Mesendoderm (in vitro differentiated cells): Measurements from ENCODE around the gene IL7R.
"Not testable (repeated sequence)": the region's sequence is repeated elsewhere in the genome, so short reads cannot be mapped to it uniquely, and the experiment has no call there.

Experiments used
- DNase-seq: peaks from one replicate; pipeline ENCODE4 v3.0.0; 2013
- H2AK5ac ChIP-seq: 2 replicates; pipeline ENCODE4 v1.6.1; 2013; ENCODE audit warnings: low read length, inconsistent platforms
- H2BK120ac ChIP-seq: 2 replicates; pipeline ENCODE4 v1.6.1; 2013; ENCODE audit warnings: low read depth, mild to moderate bottlenecking, low read length, moderate library complexity, mixed read lengths
- H2BK15ac ChIP-seq: replicated peaks from 2 replicates; pipeline ENCODE4 v1.6.1; 2013; ENCODE audit warnings: low read depth, mild to moderate bottlenecking, moderate library complexity
- H2BK5ac ChIP-seq: 2 replicates; pipeline ENCODE4 v1.6.1; 2013; ENCODE audit warnings: low read length, inconsistent platforms
- H3K18ac ChIP-seq: 2 replicates; pipeline ENCODE4 v1.6.1; 2013; ENCODE audit warnings: mild to moderate bottlenecking, low read length, mixed read lengths
- H3K23ac ChIP-seq: one replicate; pipeline ENCODE4 v1.6.1; 2013; ENCODE audit warnings: low read length
- H3K27ac ChIP-seq: 2 replicates; pipeline ENCODE4 v1.5.1; 2013; ENCODE audit warnings: low read depth, mild to moderate bottlenecking, inconsistent platforms, low read length, moderate library complexity
- H3K27me3 ChIP-seq: 2 replicates; pipeline ENCODE4 v1.6.1; 2013; ENCODE audit warnings: low read length, control low read depth, mild to moderate bottlenecking, inconsistent platforms; ENCODE audit not compliant: insufficient read depth, poor library complexity
- H3K36me3 ChIP-seq: 2 replicates; pipeline ENCODE4 v1.6.1; 2013; ENCODE audit warnings: low read length, inconsistent platforms; ENCODE audit not compliant: control insufficient read depth, insufficient read depth
- H3K4ac ChIP-seq: one replicate; pipeline ENCODE4 v1.6.1; 2013; ENCODE audit warnings: low read depth, mild to moderate bottlenecking, low read length, moderate library complexity
- H3K4me1 ChIP-seq: 2 replicates; pipeline ENCODE4 v1.6.1; 2013; ENCODE audit warnings: low read depth, low read length, inconsistent platforms; ENCODE audit not compliant: control insufficient read depth
- H3K4me2 ChIP-seq: 2 replicates; pipeline ENCODE4 v1.6.1; 2013; ENCODE audit warnings: low read length
- H3K4me3 ChIP-seq: 2 replicates; pipeline ENCODE4 v1.5.1; 2013; ENCODE audit warnings: mild to moderate bottlenecking, low read length
- H3K56ac ChIP-seq: one replicate; pipeline ENCODE4 v1.6.1; 2013; ENCODE audit warnings: low read length
- H3K79me1 ChIP-seq: 2 replicates; pipeline ENCODE4 v1.6.1; 2013; ENCODE audit warnings: low read length, inconsistent platforms
- H3K79me2 ChIP-seq: 2 replicates; pipeline ENCODE4 v1.6.1; 2013; ENCODE audit warnings: mild to moderate bottlenecking, low read length; ENCODE audit not compliant: control insufficient read depth, insufficient read depth
- H3K9ac ChIP-seq: 2 replicates; pipeline ENCODE4 v1.6.1; 2013; ENCODE audit warnings: low read length, inconsistent platforms
- H4K5ac ChIP-seq: one replicate; pipeline ENCODE4 v1.6.1; 2013; ENCODE audit warnings: low read length
- H4K8ac ChIP-seq: one replicate; pipeline ENCODE4 v1.6.1; 2013; ENCODE audit warnings: low read depth, mild to moderate bottlenecking, control low read depth, low read length, moderate library complexity
- WGBS: extraction: QIAGEN DNeasy Blood & Tissue Kit; methylation state at CpG from one replicate; pipeline ENCODE4 v1.1.7; 2013; ENCODE audit warnings: low lambda C conversion rate, missing lambda C conversion rate; ENCODE audit not compliant: insufficient coverage; ENCODE audit errors: extremely low coverage; 5-methylcytosine and 5-hydroxymethylcytosine counted together

IL7R gene

GRCh38 chr5:35853631-35854030 lies 3.1 kb upstream of the IL7R start:
- Histone ChIP-seq H4K8ac (no peak overlapping the region), H3K56ac (no peak overlapping the region), H2AK5ac (no peak overlapping the region), H3K27ac (no peak overlapping the region), H3K9ac (no peak overlapping the region), H3K4me2 (no peak overlapping the region), H2BK120ac (no peak overlapping the region), H3K79me1 (no peaks in the 10 kb centered on the region), H3K36me3 (no peaks in the 10 kb centered on the region), H3K4me1 (no peaks in the 10 kb centered on the region), H3K79me2 (no peaks in the 10 kb centered on the region), H3K18ac (no peak overlapping the region), H3K4ac (no peak overlapping the region), H3K4me3 (no peak overlapping the region), H4K5ac (no peak overlapping the region), H3K23ac (no peak overlapping the region), H3K27me3 (no peaks in the 10 kb centered on the region), H2BK15ac (no peak overlapping the region), H2BK5ac (no peak overlapping the region)
- no peak for DNase-seq
- WGBS, result no CpG with 5 or more reads among the region's 3 CpGs

- Histone ChIP-seq H2BK15ac (no peak overlapping the region), H3K79me1 (no peaks in the 10 kb centered on the region), H2AK5ac (no peak overlapping the region), H3K27me3 (no peaks in the 10 kb centered on the region), H2BK5ac (no peak overlapping the region), H3K9ac (no peak overlapping the region), H3K18ac (no peak overlapping the region), H3K56ac (no peak overlapping the region), H3K4me1 (no peaks in the 10 kb centered on the region), H3K27ac (no peak overlapping the region), H3K4ac (no peak overlapping the region), H2BK120ac (no peak overlapping the region), H3K23ac (no peak overlapping the region), H3K4me3 (no peak overlapping the region), H3K4me2 (no peak overlapping the region), H4K8ac (no peak overlapping the region), H3K79me2 (no peaks in the 10 kb centered on the region), H4K5ac (no peak overlapping the region), H3K36me3 (no peaks in the 10 kb centered on the region)
- no peak for DNase-seq
- no CpG with 5 or more reads among the region's 1 CpG for WGBS
These were observed 2.4 kb upstream of the IL7R start for GRCh38 chr5:35854248-35854647.

GRCh38 chr5:35855187-35855586 lies 1.5 kb upstream of the IL7R start:
- Histone ChIP-seq H3K79me2 (no peaks in the 10 kb centered on the region), H3K56ac (no peak overlapping the region), H2AK5ac (no peak overlapping the region), H3K79me1 (no peaks in the 10 kb centered on the region), H2BK120ac (no peak overlapping the region), H3K4ac (no peak overlapping the region), H4K5ac (no peak overlapping the region), H3K4me1 (no peaks in the 10 kb centered on the region), H3K9ac (no peak overlapping the region), H3K23ac (no peak overlapping the region), H3K27me3 (no peaks in the 10 kb centered on the region), H3K36me3 (no peaks in the 10 kb centered on the region), H3K4me2 (no peak overlapping the region), H4K8ac (peak overlapping the region; percentile 39), H3K27ac (no peak overlapping the region), H2BK5ac (no peak overlapping the region), H2BK15ac (no peak overlapping the region), H3K18ac (no peak overlapping the region), H3K4me3 (no peak overlapping the region)
- WGBS, result no CpG with 5 or more reads among the region's 1 CpG
- DNase-seq, result no peak

GRCh38 chr5:35856186-35856764 lies 416 bp upstream of the IL7R start:
- not testable (repeated sequence) for H4K5ac ChIP-seq, H3K4ac ChIP-seq, H3K36me3 ChIP-seq, DNase-seq, H4K8ac ChIP-seq, H3K27me3 ChIP-seq, H2BK15ac ChIP-seq, H3K4me1 ChIP-seq, H2BK120ac ChIP-seq, H3K79me2 ChIP-seq, H3K56ac ChIP-seq, H3K4me2 ChIP-seq, H2AK5ac ChIP-seq, H3K4me3 ChIP-seq, H3K18ac ChIP-seq, H2BK5ac ChIP-seq, H3K27ac ChIP-seq, H3K9ac ChIP-seq, H3K79me1 ChIP-seq, H3K23ac ChIP-seq
- no CpG with 5 or more reads among the region's 5 CpGs for WGBS

- Histone ChIP-seq H3K79me2 (no peaks in the 10 kb centered on the region), H2BK15ac (no peak overlapping the region), H3K79me1 (no peaks in the 10 kb centered on the region), H3K4me3 (no peak overlapping the region), H3K4me1 (no peaks in the 10 kb centered on the region), H3K23ac (no peak overlapping the region), H2BK5ac (no peak overlapping the region), H2BK120ac (no peak overlapping the region), H3K27ac (no peak overlapping the region), H3K56ac (no peak overlapping the region), H4K8ac (no peak overlapping the region), H2AK5ac (no peak overlapping the region), H3K4ac (no peak overlapping the region), H3K36me3 (no peaks in the 10 kb centered on the region), H3K27me3 (no peaks in the 10 kb centered on the region), H3K9ac (no peak overlapping the region), H3K4me2 (no peak overlapping the region), H4K5ac (no peak overlapping the region), H3K18ac (no peak overlapping the region)
- DNase-seq, result no peak
- WGBS, result no CpG with 5 or more reads among the region's 2 CpGs
These were observed 1.0 kb downstream of the IL7R start for GRCh38 chr5:35857606-35858205.

GRCh38 chr5:35859101-35859661 lies 2.5 kb downstream of the IL7R start:
- H3K4ac ChIP-seq, result no peak overlapping the region
- no peak overlapping the region for H2BK5ac ChIP-seq
- no peak overlapping the region for H2BK15ac ChIP-seq
- no peak overlapping the region for H3K27ac ChIP-seq
- no peak overlapping the region for H3K9ac ChIP-seq
- WGBS, result no CpG with 5 or more reads among the region's 3 CpGs
- H3K27me3 ChIP-seq, result no peaks in the 10 kb centered on the region
- H4K5ac ChIP-seq, result no peak overlapping the region
- H3K4me1 ChIP-seq, result no peaks in the 10 kb centered on the region
- no peak overlapping the region for H3K4me2 ChIP-seq
- H3K79me2 ChIP-seq, result no peaks in the 10 kb centered on the region
- no peak overlapping the region for H2AK5ac ChIP-seq
- no peak overlapping the region for H3K4me3 ChIP-seq
- H3K23ac ChIP-seq, result no peak overlapping the region
- H3K56ac ChIP-seq, result no peak overlapping the region
- no peaks in the 10 kb centered on the region for H3K36me3 ChIP-seq
- H4K8ac ChIP-seq, result no peak overlapping the region
- H3K18ac ChIP-seq, result peak overlapping the region; percentile 25
- DNase-seq, result no peak
- no peak overlapping the region for H2BK120ac ChIP-seq
- no peaks in the 10 kb centered on the region for H3K79me1 ChIP-seq
